ENCODE data around the gene KRT7.

KRT7 gene

DNA sequence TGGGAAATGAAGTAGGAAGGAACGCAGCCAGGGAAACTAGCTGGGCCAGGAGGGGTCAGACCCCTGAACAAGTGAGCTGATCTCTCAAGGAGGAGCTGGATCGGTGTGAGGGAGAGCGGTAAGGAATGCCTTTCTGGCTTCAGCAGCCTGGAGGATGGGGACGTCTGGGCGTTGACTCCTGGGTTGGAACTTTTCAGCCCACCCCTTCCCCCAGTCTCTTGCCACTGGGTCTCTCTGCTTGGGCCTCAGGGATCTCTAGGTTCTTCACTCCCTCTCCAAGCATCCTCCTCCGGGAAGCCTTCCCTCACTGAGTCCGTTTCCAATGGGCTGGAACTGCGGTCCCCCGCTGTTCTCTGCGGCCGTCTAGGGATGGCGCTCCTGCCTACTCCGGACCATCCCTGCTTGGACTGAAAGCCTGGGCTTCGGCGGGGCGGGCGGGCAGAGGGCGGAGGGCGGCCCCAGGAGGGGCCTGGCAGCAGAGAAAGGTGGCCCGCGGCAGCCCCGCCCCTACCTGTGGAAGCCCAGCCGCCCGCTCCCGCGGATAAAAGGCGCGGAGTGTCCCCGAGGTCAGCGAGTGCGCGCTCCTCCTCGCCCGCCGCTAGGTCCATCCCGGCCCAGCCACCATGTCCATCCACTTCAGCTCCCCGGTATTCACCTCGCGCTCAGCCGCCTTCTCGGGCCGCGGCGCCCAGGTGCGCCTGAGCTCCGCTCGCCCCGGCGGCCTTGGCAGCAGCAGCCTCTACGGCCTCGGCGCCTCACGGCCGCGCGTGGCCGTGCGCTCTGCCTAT lies at the start of gene KRT7:
Gene KRT7 (plus strand): TSS at position 570 of the 788 bp plus-strand sequence. CDS start 54 bp downstream, at position 624.
- no peak for DNase-seq (ENCODE audit: low spot score)

DNA sequence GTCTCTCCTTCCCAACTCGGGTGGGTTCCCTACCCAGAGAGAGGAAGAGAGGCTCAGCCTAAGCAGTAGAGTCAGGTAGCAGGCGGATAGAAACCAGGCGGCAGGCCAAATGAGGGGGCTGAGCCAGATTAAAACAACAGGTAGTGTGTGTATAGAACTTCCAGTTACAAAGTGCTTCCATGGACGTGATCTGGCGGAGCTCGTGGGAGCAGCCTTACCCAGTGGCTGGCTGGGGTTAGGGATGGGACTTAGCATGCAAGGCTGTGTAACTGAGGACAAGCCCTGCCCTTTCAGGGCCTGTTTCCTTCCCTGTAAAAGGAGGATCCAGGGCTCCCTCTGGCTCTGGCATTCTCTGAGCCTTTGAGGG lies 49.5 kb upstream of the KRT7 start:
- DNase-seq (ENCODE audit: low spot score), result no peak

DNA sequence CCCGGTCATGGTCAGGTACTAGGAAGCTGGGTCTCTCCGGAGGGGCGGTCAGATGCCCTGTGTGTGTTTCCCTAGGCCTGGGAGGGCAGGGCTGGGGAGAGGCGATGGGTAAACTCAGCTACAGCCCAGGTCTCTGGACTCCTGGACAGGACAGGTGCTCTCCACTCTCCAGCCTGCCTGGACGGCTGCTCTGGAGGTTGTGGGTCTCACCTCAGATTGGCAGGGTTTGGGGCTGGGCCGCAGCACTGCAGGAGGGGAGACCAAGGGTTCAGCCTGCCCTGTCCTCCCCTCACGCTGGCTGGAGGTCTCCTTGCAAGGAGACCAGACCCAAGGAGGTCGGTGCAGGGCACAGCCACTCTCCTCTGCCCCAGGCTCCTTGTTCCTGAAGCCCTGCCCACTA lies 49.1 kb upstream of the KRT7 start:
- no peak for DNase-seq (ENCODE audit: low spot score)

GRCh38 chr12:52184813-52185212 lies 48.2 kb upstream of the KRT7 start:
- no peak for DNase-seq (ENCODE audit: low spot score)

GRCh38 chr12:52185400-52185967 lies 47.6 kb upstream of the KRT7 start:
- DNase-seq (ENCODE audit: low spot score), result no peak

DNA sequence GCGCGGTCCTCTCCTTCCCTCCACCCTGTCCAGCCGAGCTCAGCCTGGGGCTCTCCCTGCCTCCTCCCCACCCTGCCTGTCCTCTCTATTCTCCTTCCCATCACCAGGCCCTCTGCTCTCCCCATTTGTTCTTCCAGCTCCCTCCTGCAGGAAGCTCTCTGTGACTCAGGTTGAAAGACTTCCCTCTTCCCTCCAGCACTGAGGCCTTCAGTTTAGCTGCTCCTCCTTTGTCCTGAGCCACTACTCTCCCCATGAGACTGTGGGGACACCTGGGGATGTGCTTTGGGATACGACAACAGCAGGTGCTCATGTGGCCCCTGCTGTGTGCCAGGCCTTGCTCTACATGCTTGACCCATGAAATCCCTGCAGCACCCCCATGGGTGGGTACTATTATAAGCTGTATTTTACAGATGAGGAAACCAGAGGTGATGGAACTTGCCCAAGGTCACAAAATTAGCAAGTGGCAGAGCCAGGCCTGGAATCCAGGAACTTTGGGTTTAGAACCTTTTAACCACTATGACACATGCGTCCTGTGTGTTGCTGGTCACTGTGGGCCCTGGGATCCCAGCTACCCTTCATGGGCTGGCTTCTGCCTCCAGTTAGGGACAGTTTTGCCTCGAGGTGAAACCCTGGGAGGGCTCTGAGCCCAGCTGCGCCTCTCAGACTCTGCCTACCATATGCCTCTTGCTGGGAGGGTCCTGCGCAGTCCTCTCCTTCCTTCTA lies 46.8 kb upstream of the KRT7 start:
- DNase-seq (ENCODE audit: low spot score), result no peak

GRCh38 chr12:52187206-52187605 lies 45.8 kb upstream of the KRT7 start:
- no peak for DNase-seq (ENCODE audit: low spot score)

DNA sequence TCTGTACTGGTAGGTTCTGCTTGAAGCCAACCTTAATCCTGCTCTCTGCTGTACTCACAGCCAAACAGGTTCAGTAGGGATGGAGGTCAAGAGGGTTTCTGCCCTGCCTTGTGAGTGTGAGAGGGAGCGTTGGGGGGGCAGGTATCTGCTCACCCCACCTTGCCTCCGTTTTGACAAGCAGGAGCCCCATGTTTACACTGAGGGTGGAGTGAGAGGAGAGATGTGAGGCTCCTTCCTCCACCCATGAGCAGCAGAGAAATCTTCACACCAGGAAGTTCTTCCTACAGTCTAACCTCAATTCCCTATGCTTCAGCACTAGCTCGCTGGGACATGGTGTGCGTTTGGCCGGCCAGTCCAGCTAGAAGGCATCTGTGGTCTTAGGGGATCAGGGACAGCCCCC lies 45.4 kb upstream of the KRT7 start:
- no peak for DNase-seq (ENCODE audit: low spot score)

- DNase-seq (ENCODE audit: low spot score), result no peak
Measured at GRCh38 chr12:52188658-52189057, 44.4 kb upstream of the KRT7 start.

DNA sequence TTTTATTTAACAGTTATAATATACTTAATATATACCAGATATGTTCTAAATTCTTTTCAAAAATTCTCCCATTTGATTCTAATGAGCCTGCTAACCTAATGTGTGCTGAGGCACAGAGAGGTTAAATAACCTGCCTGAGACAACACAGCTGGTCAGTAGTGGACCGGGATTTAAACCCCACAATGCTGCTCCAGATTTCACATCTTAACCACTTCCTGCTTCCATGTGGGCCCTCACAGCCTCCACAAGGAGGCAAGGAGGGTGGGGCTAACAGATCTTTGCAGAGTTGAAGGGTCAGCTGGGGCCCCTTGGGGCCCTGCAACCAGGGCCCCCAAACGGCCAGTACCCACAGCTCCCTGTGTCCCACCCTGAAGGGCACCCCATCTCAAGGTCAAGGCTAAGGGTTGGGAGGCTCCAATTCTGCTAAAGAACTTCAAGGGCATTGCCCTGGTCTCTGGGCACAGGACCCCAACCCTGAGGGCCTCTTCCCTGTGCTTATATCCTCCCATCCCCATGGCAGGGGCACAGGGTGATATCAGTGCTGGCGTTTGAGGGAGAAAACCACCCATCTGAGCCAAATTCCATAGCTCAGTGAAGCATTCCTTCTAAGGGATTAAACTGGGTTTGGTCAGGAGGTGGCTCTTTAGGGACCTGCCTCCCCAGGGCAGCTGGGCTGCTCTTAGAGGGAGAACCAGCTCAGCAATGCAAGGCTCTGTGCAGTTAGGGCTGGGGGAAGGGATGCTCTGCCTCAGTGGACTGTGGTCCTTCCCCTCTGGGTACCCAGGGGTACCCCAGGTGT lies 43.5 kb upstream of the KRT7 start:
- DNase-seq (ENCODE audit: low spot score), result no peak

GRCh38 chr12:52190860-52191729 lies 41.9 kb upstream of the KRT7 start:
- no peak for DNase-seq (ENCODE audit: low spot score)

DNA sequence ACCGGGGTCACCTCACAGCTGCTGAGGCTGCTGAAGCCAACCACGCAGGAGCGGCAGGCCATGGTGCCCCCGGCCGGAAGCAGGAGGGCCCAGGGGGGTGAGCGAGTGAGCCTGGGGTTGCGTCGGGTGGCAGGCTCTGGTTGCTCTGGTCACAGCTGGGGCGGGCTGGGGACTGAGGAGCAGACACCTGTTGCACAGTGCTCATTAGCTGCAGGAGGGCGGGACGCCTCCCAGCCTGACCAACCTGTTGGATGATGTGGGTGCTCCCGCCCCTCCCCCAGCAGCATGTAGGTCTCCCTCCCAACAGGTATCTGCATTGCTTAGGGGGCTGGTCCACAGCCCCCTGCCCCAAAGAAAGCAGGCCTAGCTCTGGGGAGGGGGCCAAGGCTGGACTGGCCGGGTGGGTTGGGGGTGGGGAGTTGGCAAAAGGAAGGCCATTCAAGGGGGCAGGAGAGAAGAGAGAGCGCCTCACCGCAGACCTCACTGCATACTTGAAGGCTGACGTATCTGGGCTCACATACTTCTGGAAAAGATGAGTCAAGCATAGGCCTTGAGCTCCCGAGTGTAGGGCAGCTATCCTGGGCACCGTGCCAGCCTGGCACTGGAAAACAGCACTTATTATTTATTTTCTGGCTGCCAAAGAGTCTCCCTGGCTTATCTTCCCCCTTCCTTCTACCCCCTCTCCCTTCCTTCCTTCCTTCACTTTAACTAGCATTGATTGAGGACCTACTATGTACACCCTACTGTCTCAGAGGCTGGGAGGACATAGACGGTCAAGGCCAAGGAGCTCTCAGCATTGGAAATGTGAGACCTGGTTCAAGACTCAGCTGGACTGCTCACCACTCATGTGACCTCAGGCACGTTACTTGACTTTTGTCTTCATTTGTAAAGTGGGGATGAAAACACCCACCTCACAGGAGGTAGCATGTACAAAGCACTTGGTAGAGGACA lies 40.9 kb upstream of the KRT7 start, which contains the start of gene KRT80:
Gene KRT80 (minus strand): TSS at position 174 of the 951 bp plus-strand sequence. CDS start 112 bp downstream, at position 62.
- peak; percentile 14 for DNase-seq (ENCODE audit: low spot score)

GRCh38 chr12:52193532-52193931 lies 39.5 kb upstream of the KRT7 start:
- DNase-seq (ENCODE audit: low spot score), result no peak

- no peak for DNase-seq (ENCODE audit: low spot score)
Measured at GRCh38 chr12:52193991-52194390, 39.1 kb upstream of the KRT7 start.

- DNase-seq (ENCODE audit: low spot score), result no peak
Measured at GRCh38 chr12:52195065-52195730, 37.8 kb upstream of the KRT7 start.

GRCh38 chr12:52197371-52198231 lies 35.4 kb upstream of the KRT7 start:
- DNase-seq (ENCODE audit: low spot score), result no peak

GRCh38 chr12:52198454-52199215 lies 34.4 kb upstream of the KRT7 start:
- DNase-seq (ENCODE audit: low spot score), result no peak
